NCI-H345 (cell line): ENCODE results near the gene RSPH3.

Source experiments
- DNase-seq: peaks from one replicate; lab custom pipeline; 2025; lab: John Stamatoyannopoulos, UW

The RSPH3 gene

DNA sequence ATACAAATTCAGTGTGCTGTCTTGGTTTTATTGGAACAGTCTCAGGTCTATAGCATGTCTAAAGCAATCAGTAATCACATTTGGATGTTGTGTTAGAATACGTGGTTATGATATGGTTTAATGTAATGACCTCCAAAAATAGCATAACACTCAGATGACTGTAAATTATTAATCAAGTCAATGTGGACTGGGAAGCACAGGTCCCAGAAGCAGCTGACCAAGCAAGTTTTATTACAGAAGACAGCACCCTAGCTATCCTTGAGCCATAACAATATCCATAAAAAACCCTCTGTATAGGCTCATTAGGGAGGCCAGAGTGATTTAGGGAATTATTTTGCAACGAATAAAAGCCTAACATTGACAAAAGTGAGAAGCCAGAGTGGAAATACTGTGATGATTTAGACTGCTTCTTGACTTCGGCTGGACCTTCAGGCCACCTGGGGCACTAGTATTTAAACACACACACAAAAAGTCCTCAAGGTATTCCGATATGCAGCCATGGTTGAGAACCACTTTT lies 66.9 kb downstream of the RSPH3 start:
- no peak for DNase-seq

DNA sequence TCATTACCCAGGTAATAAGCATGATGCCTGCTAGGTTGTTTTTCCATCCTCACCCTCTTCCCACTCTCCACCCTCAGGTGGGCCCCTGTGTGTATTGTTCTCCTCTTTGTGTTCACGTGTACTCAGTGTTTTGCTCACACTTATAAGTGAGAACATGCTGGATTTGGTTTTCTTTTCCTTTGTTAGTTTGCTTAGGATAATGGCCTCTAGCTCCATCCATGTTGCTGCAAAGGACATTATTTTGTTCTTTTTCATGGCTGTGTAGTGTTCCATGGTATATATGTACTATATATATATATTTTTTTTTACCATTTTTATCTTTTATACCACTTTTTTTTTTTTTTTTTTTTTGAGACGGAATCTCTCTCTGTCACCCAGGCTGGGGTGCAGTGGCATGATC lies 71.9 kb downstream of the RSPH3 start:
- DNase-seq = no peak

DNA sequence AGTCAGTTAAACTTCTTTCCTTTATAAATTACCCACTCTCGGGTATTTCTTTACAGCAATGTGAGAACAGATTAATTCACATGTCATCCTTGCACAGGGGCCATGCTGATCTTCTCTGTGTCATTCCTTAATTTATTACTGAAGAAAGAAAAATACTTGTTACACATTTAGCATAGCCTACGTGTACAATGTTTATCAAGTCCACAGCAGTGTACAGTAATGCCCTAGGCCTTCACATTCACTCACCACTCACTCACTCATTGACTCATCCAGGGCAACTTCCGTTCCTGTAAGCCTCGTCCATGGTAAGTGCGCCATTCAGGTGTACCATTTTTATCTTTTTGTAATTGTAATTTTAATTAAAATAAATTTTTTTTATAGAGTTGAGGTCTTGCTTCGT lies 73.6 kb downstream of the RSPH3 start:
- DNase-seq = no peak

DNA sequence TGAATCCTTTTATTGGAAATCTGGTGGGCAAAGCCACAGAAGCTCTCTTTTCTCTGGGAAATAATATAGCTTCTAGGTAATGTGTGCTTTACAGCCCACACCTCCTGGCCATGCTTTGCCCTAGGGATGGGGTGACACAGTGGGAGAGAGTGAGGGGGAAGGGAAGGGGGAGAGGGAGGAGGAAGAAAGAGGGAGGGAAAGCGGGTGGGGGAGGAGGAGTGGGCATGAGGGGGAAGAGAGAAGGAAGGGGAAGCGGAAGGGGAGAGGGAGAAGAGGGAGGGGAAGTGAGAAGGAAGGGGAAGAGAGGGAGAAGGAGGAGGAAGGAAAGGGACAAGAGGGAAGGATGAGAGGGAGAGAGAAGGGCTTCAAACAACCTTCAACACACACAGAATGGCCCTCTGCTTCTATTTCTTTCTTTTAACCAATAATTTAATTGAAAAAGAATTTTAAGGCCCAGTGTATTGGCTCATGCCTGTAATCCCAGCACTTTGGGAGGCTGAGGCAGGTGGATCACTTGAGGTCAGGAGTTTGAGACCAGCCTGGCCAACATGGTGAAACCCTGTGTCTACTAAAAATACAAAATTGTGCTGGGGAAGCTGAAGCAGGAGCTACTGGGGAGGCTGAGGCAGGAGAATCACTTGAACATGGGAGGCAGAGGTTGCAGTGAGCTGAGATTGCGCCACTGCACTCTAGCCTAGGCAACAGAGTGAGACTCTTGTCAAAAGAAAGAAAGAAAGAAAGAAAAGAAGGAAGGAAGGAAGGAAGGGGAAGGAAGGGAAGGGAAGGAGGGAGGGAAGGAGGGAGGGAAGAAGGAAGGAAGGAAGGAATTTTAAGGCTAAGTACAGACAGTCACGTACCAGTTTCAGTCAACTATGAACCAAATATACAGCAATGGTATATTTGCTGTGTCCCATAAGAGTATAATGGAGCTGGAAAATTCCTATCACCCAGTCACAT lies 75.2 kb downstream of the RSPH3 start:
- DNase-seq = no peak

DNA sequence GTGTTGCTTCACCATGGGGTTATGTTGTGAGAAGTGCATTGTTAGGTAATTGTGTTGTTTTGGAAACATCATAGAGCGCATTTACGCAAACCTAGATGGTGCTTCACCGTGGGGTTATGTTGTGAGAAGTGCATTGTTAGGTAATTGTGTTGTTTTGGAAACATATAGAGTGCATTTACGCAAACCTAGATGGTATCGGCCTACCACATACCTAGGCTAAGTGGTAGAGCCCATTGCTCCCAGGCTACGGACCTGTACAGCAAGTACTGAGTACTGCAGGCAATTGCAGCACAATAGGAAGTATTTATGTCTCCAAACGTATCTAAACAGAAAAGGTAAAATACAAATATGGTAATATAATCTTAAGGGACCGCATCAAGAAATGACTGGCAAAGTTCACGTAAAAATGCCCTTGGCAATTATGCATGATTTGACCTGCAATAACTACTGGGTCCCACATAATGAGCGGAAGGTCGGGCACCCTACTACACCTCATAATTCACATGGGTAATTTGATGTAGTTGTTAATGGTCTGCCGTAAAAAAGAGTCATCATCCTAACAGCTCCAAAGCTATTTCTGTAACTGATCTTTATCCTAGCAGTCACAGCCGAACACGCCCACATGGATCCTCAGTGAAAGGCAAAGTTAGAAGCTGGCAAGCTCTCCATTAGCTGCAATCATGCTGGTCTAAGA lies 76.0 kb downstream of the RSPH3 start:
- DNase-seq = no peak
